ENCODE measurements around the gene NOTCH4. TPM values are rescaled to one million over a fixed set of nuclear protein-coding genes. Genes with fewer than 3 reads are reported as not detected.
"Not testable (repeated sequence)": the region's sequence is repeated elsewhere in the genome, so short reads cannot be mapped to it uniquely, and the experiment has no call there.

Gene NOTCH4
- total RNA-seq, 1 donor from 2014 or later: 113 TPM

GRCh38 chr6:32220021-32220420 lies 3.8 kb downstream of the NOTCH4 start:
- DNase-seq (ENCODE audit: low spot score): peak; percentile 65

DNA sequence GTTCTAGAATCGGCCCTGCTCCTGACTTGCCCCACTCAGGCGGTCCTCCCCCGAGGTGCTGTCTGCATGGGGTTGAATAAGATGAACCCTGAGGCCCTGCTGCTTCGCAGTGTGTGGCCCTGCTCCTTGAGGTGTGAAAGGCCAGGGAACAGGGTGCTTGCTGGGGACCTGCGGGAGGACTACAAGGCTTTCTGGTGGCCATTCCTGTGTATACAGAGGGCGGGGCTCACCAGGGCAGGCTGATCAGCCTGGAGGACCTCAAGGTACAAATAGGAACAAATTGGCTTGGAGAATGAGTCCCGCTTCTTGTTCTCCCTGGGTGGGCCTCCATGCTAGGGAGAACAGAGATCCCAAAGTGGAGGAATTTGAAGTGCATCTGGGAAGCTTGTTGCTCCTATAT lies 5.7 kb downstream of the NOTCH4 start:
- peak; percentile 47 for DNase-seq (ENCODE audit: low spot score)

DNA sequence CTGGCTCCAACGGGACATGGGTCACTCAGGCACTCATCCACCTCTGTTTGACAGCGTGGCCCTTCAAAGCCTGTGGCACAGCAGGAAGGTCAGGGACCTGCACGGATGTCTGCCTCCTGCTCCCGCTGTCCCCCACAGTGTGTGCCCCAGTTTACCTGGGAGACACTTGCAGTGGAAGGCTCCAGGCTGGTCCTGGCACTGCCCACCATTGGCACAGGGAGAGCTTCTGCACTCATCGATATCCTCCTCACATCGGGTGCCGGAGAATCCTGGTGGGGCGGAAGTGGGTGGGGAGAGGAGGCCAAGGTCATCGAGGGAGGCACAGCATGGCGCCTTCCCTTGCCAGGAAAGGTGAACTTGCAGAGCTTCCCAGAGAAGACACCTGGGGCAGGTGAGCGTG lies 6.9 kb downstream of the NOTCH4 start:
- no peak for DNase-seq (ENCODE audit: low spot score)

DNA sequence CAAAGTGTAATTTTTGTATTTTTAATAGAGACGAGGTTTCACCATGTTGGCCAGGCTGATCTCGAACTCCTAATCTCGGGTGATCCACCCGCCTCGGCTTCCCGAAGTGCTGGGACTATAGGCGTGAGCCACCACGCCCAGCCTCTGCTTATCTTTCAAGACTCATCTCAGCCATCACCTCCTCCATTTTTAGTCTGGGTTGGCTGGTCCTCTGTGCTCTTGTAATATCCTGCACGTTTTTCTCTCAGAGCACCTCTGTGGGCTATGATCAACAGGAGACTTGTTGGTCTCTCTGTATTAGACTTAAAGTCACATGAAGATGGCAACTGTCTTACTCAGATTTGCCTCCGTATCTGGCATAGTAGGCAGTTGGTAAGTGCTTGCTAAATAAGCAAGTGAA lies 7.6 kb downstream of the NOTCH4 start:
- DNase-seq (ENCODE audit: low spot score): no peak

DNA sequence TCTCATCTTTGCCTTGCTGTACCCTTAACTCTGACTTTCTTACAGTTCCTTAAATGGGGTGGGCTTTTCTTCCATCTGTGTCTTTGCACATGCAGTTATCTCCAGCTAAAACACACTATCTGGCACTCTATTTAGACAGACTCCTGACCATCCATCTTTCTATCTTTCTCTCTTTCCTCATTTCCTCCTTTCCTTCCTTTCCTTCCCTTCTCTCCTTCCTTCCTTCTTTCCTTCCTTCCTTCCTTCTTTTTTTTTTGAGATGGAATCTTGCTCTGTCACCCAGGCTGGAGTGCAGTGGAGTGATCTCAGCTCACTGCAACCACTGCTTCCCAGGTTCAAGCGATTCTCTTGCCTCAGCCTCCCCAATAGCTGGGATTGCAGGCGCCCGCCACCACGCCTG lies 8.2 kb downstream of the NOTCH4 start:
- peak; percentile 4 for DNase-seq (ENCODE audit: low spot score)

DNA sequence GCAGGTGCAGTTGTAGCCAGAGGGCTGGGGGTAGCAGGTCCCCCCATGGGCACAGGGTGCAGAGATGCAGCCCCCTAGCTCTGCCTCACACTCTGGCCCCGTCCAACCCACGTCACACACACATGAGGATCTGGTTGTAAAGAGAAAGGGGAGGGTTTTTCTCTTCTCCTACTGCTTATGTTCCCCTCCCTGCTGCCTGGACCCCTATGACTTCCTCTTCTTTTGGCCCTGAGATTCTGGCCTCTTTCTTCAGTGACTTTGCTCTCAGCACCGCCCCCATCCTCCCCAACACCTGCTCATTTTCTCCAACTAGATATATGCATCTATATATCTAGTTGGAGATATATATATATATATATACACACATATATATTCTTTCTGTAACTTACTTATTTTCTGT lies 9.7 kb downstream of the NOTCH4 start:
- DNase-seq (ENCODE audit: low spot score): no peak

GRCh38 chr6:32213649-32214048 lies 10.2 kb downstream of the NOTCH4 start:
- DNase-seq (ENCODE audit: low spot score): no peak

GRCh38 chr6:32212076-32212760 lies 11.6 kb downstream of the NOTCH4 start:
- DNase-seq (ENCODE audit: low spot score): no peak

DNA sequence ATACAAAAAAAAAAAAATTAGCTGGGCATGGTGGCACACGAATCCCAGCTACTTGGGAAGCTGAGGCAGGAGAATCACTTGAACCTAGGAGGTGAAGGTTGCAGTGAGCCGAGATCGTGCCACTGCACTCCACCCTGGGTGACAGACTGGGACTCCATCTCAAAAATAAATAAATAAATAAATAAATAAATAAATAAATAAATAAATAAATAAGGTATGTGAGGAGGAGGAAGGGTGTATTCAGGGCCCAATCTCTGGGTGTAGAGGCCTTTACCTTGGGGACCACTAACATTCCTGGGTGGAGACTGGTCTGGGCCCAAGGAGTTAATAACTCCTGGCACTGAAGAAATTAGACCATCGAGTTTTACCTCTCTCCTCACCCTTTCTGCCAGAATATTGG lies 12.4 kb downstream of the NOTCH4 start:
- not testable (repeated sequence) for DNase-seq (ENCODE audit: low spot score)

DNA sequence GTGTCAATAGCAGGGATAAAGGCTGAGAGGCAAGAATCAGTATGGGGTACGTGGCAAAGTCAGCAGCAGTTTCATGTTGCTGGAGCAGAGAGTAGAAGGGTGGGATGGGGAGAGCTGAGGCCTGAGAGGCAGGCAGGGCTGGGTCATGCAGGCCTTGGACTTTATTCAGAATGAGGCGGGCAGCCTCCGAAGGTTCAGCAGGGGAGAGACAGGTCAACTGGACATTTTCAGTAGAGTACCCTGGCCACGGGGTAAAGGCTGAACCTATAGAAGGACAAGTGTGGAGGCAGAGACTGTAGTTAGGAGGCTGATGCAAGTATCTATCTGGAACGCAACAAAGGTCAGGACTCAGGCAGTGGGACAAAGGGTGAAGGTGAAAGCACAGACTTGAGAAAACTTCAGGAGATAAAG lies 13.7 kb downstream of the NOTCH4 start:
- DNase-seq (ENCODE audit: low spot score): no peak

- no peak for DNase-seq (ENCODE audit: low spot score)
Measured at GRCh38 chr6:32208996-32209395, 14.9 kb downstream of the NOTCH4 start.

DNA sequence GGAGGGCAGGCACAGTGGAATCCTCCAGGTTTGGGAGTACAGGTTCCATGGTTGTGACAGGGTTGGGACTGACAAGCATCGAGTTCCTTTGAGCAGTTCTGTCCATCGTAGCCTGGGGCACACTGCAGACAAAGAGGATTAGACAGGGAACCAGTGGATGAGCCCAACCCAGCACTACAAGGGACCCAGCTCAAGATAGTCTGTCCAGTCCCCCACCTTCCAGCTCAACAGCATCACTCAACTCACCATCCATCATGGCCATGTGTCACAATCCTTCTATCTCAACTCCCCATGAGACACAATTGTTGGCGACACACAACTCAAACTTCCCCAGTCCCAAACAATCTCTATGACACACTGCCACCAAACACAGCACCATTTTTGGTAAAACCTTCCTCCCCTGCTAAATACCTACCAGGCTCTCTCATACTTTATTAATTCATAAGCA lies 19.6 kb downstream of the NOTCH4 start:
- no peak for DNase-seq (ENCODE audit: low spot score)

DNA sequence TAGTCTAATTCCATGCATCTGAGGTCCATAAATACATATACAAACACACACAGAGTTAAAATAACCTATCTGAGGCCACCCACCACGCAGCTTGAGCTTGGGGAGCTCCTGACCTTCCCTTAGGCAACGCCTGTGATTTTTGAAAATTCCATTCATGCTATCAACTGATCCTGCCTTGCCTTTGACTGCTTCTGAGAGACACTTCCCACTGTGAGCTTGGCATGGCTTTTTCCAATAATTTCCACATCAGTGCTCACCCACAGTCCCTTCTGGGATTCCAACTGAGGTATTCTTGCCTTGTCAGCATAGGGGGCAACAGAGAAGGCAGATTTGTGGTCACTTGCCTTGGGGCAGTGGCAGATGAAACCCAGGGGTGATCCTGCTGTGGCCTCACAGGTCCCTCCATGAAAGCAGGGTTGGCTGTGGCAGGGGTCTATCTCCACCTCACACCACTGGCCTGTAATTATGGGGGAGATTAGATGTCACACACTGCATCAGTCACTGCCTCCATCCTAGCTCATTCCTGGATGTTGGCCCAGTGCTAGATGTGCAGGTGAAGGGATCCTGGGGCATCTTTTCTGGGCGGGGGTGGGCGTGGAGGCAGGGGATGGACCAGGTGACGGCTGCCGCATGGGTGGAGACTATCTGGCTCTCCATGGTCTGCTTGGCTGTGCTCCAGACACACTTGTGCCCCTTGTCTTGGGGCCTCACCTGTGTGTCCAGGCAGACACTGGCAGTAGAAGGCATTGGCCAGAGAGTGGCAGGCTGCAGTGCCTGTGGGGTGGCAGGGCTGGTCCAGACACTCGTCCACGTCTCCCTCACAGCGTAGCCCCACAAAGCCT lies 20.2 kb downstream of the NOTCH4 start:
- DNase-seq (ENCODE audit: low spot score): no peak

- DNase-seq (ENCODE audit: low spot score): no peak
Measured at GRCh38 chr6:32202186-32202585, 21.7 kb downstream of the NOTCH4 start.

DNA sequence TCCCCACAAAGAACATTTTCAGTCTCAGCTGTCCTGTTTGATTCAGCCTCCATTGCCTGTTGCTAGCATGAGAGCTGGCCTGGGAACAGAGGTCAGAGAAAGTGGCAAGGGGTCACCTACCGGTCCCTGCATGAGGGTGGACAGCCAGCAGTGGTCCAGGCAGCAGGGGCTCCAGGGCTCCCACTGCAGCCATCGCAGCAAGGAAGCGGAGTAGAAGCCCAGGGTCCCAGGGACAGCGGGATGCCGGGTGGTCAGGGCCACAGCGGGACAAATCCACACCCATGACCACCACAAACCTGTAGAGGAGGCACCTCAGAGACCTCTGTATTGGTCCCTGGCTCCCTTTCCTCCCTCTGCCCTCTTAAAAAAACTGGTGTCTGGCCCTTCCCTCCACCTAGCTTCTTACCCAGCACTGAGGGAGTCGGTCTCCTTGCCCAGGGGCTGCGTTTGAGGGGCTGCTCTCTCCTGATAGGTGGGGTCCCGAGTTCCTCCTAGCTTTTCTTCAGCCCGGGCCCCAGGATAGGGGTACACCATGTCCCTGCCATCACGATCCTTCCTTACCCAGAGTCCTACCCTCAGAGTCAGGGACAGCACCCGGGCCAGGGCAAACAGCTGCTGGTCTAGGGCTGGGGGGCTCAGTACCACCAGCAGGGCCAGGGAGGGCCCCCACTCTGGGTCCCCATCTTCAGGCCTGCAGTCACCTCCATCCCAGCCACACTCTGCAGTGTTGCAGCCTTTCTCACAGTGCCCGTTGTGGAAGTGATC lies 23.0 kb downstream of the NOTCH4 start:
- DNase-seq (ENCODE audit: low spot score): no peak

- DNase-seq (ENCODE audit: low spot score): no peak
Measured at GRCh38 chr6:32198866-32199265, 25.0 kb downstream of the NOTCH4 start.

DNA sequence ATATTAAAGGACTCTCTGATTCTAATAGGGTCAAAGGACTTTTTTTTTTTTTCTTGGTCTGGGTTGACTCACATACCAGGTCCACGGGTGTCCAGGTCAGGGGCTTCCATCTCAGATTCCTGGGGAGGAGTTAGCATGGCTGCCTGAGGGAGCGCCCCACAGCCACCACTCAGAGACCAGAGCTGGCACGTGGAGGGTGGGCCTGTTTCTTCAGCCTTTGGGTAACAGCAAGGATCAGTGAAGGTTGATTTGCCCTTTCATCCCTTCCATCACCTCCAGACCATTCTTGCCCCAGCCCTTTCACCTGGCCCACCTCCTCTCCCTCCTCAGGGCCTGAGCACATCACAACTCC lies 25.5 kb downstream of the NOTCH4 start:
- no peak for DNase-seq (ENCODE audit: low spot score)

DNA sequence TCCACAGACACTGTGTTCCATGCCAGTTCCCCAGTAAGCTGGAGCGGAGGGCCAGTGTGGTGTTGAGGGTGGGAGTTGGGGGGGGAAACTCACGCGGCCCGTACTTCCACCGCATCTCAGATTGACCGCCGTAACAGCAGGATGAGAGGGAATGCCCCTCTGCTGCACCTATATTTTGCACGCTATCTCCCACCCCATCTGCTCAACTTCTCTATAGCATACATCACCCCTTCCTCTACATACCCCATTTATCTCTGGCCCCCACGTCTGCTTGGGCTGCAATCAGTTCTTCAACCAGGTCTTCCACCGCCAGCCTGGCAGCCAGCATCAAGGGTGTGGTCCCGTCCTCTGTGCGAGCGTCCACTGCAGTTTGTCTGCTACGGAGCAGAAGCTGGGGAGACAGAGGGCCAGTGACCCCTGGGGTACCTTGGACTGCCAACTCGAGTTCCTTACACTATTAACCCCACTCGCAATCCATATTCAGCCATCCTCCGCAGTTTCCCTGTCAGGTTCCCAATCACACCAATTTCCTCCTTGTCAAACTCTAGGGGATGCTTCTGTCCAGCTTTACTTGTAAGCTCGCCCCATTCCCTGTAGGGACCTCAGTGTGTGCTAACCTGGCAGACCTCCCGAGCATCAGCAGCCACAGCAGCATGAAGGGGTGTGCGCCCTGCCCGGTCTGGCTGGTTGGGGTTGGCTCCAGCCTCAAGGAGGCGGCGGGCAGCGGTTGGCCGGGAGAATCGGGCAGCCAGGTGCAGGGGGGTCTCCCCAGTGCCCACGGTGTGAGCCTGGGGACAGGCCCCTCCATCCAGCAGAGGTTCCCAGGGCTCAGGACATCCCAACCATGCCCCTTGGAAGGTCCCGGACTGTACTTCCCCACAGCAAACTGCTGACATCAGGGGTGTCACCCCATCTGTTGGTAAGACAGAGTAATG lies 26.9 kb downstream of the NOTCH4 start:
- peak; percentile 87 for DNase-seq (ENCODE audit: low spot score)

DNA sequence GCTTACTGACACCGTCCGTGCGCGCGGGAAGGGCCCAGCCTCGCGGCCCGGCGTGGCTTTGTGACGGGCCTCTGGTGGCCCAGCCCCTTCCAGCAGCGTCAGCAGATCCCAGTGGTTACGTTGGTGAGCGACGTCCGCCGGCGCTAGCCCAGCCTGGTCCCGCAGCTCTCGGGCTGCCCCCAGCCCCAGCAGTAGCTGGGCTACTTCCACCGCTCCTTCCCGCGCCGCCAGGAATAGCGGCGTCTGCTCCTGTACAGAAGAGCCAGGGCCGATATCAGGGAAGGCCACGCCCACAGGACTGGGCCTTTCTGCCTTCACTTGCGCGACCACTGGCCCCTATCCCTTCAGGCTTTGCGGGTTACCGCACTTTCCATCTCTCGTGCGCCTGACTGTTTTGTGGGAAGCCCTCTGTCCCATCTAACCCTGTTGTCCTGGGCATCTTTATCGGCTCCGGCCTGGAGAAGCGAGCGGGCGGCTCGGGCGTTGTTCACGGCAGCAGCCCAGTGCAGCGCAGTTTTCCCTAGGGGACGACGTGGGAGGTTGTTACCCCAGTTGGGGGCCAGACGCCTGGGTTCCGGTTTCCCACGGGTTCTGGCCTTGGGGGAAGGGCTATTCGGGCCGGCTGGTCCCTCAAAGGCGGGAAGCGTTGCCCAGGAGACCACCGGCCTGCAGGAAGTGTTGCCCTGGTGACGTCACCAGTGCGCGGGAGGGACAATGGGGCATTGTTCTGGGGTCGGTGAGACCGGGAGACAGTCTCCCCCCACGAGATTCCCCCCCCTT lies 27.8 kb downstream of the NOTCH4 start:
- peak; percentile 96 for DNase-seq (ENCODE audit: low spot score)

DNA sequence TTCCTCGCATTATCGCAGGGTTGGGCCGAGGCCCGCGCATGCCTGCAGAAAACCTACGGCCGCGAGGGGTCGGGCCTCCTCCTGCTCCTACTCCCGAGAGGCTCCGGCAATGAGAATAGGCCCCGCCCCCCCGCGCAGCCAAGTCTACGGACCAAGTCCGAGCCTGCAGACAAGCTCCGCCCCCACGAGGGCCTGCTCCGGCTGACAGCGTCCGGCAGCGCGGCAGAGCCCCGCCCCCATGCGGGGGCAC lies 28.3 kb downstream of the NOTCH4 start:
- DNase-seq (ENCODE audit: low spot score): peak; percentile 100
